M059J (cell line): ENCODE measurements around the gene FOXC1. TPM values are rescaled to one million over a fixed set of nuclear protein-coding genes. Genes with fewer than 3 reads are reported as not detected.

Experiments used
- DNase-seq: peaks from one replicate; pipeline ENCODE4 v3.0.0-alpha.2; 2012; ENCODE audit warnings: low read depth
- total RNA-seq: library from RNA; depleted of rRNA; stranded (reverse); fragments of >200 nt; shearing (Covaris generic); gene quantifications from 2 replicates; pipeline ENCODE4 v1.2.3, GENCODE V29; 2014; rRNA removed

FOXC1 gene
- total RNA-seq, 1 experiment from 2014 or later: 10.2 TPM

DNA sequence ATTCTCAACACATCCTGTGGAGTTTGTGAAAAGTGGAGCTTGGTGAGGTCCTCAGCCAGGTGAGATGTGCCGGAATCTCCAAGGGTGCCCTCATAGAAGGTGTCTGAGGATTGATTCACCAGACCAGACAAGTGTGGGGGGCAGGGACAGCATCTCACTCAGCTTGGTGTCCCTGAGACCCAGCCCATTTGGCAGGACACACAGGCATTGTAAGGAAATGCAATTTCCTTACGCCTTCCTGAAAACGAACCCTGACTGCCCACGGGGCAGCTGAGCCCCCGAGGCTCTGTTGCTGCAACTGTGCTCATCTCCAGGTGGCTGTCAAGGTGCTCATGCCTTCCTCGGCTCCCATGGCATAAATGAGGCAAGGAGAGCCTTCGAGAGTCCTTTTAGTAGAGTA, 33.4 kb downstream of the FOXC1 start:
- DNase-seq: no peak

DNA sequence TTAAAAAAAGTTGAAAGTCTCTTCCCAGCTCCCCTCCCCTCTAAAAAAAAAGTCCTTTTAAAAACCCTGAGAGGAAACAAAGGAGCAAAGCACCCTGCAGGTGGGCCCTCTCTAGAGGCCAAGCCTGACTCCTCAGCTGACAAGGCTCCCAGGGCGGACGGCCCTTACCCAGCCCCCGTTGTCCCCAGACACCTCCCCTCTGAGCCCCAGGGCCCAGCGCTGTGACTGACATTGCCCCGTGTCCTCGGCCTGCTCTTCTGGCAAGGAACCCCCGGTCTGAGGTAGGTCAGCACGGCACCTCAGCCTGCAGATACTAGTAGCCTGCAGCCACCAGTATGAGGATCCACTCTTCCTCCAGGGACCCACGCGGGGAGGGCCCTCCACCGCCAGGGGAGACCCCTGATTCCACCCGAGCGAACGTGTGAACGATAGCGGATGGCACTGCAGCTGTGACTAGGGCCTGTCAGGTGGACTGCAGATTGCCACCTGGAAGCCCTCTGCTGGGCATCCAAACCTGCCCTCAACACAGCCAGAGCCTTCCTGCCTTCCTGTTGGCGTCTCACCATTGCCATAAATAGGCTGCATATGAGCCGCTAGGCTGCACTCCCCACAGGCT, 34.2 kb downstream of the FOXC1 start:
- DNase-seq: no peak

DNA sequence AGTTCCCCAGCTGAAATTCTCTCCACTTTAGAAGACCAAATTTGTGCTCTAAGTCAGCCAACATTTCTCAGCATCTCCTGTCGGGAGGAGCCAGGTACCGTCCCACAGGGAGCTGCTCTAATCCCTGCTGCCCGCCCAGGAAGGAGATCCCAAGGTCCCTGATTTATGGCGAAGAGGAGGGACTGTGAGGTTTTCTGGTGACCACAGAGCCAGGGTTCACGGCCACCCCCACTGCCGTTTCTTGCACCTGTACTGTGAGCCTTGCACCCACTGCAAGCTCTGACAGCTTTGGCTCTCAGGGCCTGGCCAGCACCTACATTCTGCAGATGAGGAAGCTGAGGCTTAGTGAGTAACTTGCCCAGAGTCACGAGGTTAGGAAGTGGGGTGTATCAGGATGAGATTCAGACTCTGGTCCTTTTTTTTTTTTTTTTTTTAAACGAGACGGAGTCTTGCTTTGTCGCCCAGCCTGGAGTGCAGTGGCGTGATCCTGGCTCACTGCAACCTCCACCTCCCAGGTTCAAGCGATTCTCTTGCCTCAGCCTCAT, 34.9 kb downstream of the FOXC1 start:
- DNase-seq: no peak

DNA sequence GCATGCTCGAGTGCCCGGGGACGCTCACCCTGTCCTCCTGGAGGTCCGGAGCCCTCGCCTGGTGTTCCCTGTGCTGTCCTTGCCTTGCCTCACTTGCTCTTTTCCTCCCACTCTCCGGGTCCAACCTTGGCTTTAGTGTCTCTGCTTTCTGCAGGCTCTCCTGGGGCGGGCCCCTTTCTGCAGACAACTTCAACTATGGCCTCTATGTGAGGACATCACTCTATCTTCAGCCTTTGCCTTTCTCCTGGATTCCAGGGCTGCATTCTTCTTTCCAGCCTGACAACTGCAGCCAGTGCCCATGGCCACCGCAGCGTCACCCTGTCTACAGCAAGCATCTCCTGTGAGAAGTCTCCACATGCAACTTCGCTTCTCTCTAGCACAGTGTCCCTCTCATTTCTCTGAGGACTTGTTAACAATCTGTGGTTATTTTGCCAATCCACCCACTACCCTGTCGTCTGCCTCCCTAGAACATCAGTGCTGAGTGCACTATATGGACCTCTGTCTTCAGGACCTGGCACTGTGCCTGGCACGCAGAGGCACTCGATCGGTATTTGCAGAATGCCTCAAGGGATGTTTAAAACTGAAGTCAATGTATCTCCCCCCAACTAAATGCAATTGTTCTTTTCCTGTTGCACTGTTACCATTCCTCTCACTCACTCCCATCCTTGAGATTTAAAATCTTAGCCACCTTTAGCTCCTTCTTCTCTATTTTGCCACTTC, 35.9 kb downstream of the FOXC1 start:
- DNase-seq: no peak

DNA sequence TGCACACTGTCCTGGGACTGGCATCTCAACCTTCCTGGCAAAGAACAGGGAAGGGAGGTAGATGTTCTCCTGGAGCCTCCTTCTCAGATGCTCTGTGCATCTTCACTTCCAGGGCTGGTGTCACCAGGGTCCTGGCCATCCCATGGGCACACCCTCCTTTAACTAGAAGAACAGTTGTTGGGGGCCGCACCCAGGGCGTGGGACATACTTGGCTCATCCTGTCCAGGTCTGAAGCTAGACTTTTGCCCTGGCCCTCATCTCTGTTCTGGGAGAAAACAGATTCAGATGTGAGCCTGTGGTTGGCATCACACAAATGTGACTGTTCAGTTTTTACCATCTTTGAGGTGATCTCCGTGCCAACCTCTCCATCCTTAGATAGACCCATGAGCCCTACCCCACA, 41.6 kb downstream of the FOXC1 start:
- DNase-seq: no peak

DNA sequence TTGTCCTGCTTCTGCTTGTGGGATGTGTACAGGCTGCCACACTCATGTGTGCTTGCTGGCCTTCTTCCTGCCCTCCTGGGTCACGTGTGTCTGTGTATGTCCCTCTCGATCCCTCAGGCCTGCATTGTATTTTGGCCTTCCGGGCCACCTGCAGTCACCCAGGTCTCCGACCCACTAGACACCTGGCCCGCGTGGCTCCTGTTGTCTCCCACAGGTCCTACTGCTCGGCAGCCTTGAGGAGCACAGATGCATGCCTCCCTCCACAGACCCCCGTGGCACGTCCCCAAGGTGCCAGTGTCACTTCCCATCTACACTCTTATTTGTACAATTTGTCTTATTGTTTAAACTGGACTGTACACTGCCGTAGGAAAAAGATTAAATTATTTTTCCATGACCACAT, 43.1 kb downstream of the FOXC1 start:
- no peak for DNase-seq

DNA sequence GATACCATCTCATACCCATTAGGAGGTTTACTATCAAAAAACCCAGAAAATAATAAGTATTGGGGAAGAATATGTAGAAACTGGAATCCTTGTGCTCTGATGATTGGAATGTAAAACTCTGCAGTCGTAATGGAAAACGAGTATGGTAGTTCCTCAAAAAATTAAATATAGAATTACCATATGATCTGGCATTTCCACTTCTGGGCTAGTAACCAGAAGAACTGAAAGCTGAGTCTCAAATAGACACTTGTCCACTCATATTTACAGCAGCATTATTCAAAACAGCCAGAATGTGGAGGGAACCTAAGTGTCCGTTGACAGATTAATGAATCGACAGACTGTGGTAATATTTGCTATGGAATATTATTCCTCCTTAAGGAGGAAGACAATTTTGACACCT, 44.3 kb downstream of the FOXC1 start:
- no peak for DNase-seq

DNA sequence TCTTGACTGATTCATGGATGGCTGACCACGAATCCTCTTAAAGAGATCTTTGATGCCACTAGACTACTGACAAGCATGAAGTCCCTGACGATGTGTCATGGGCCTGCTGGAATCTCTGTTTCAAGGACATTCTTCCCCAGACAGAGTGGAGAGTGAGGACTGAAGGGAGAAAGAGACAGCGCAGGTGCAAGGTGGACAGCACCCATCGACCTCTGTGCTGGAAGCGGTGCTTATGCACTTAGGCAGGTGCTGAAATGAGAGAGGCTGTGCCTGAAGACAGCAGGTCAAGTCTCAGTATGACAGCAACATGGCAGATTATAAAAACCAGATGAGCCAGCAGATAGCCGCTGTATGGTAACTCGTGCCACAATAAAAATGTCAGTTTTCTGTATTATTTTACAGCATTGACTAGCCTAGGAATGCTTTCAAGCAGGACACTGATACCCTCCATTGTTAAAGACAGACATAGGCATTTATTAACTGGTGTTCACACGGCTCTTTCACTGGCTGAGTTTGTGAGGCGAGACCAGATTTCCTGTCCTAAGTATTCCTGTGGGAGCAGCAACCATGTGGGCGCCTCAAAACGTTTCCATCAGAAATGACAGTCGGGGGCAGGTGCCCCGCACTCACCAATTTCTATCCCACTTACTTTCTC, 47.5 kb downstream of the FOXC1 start:
- DNase-seq: peak; percentile 28

DNA sequence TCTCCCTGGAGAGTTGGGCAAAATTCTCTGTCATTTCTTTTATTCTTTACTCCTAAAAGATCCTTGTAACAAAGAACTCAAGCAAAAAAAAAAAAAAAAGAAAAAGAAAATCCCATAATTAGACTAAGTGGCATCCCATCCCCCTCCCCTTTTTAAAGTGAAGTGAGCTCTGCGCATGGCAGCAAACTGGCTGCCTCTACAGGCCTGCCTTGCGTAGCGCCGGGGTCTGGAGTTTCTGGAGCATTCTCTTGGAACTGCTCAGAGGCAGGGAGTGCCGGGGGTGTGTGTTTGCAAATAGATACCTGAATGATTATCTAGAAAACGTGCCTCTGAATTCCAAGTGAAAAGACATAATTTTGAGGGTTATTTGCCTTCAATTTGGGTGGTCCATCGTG, 48.1 kb downstream of the FOXC1 start:
- DNase-seq: no peak

DNA sequence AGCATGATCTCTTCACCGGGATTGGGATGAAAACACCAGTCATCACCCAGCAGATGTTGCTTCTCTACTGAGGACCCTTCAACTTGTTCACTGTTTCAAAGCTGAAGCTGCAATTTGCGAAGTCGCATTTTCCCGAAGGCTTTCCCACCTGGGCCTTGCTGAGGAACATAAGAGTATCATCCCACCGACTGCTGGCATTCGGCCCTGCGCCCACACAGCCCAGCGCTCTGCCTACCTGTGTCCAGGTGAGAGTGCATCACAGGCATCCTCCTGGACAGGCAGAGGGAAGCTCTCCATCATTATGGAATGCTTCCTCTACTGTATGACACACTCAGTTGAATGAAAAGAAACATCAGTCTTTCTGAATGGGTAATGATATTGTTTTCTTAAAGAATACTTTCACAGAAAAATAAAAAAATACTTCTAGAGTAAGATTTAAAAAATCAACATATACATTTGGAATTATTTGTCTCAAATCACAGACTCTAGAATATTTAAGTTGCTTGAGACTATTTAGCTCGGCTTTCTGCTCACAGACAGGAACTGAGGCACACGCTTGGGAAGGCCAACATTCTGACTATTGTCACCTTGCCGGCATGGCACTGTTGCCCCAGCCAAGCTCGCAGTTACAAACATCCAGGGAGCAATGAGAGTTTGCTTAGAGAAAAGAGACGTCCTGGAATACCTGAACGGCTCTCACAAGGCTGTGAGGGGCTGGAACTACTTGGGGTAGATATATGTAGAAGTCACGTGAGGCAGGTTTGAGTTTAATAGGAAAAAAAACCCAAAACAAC, 48.7 kb downstream of the FOXC1 start:
- DNase-seq: no peak

DNA sequence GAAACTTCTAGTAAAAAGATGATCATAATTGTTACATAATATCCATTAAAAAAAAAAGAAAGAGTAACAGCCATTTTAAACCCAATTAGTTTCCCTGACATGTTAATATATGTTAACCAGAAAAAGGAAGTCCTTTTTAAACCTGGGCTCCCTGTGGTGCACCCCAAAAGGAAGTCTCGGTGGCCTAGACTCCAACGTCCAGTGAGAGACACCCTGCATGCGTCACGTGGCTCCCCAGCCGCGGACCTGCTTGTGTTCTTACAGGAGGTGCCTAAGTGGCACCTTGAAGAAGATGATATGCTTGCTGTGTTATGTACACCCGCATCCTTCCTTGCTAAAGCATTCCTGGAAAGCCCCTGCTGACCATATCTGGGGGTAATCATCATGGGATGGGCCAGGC, 50.1 kb downstream of the FOXC1 start:
- no peak for DNase-seq

DNA sequence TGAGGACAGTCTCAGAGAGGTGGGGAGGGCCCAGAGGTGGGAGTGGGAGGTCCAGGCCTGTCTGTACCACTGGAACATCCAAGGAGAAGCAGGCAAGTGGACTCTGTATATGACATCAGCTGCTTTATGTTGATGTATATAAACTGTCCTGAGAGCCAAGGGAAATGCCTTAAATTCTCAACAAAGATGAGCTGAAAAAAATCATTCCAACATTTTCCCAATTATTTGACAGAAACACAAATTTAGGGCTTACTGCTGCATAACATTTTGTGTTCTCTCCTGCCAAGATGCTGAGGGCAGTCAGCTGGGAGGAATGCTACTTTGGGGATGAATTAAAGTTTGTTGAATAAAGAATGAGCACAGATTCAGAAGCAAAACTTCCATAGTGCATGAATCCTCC, 52.8 kb downstream of the FOXC1 start:
- no peak for DNase-seq

Other genes with a start within 250 kb of the FOXC1 start
- gene FOXF2, start 220.3 kb upstream of the FOXC1 start, total RNA-seq: 2.7 and 4.1 TPM in 2 replicates